ENCODE results near the gene CCDC157. TPM values are rescaled to one million over a fixed set of nuclear protein-coding genes. Genes with fewer than 3 reads are reported as not detected.

Gene CCDC157
- polyA plus RNA-seq, 1 of the 3 experiments (the other 2 are of a cell fraction), result 5.8 TPM

DNA sequence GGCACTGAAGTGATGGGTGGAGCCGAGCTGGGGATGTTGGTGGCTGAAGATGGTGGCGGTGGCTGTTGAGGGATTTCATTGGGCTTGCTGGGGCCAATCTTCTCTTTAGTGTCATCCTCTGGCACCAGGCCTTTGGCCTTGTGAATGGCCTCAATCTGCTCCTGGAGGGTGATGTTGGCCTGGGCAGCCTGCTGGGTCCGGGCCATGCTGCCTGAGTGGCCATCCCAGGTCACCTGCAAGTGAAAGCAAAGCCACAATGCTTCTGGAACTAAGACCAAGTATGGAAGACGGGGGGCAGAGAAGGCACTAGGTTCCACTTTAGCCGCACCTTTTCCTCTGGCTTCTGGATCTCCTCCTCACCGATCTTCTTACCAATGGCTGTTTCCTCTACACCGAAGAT lies 18.0 kb upstream of the CCDC157 start:
- Histone ChIP-seq H2AFZ (ENCODE audit: low read depth) (no peak overlapping the region), H3K9ac (no peak overlapping the region), H3K36me3 (replicated peaks in 1 of 2; ENCODE audit: control insufficient read depth in 1 of 2, insufficient read depth in 2 of 2, low read length in 1 of 2) (peaks cover 63 to 95% of the 10 kb centered on the region in 2 experiments), H3K4me3 (ENCODE audit: low read depth in 2 of 2, low read length in 1 of 2) (no peak overlapping the region), H3K79me2 (ENCODE audit: insufficient read depth) (no peaks in the 10 kb centered on the region), H3K9me3 (no peaks in the 10 kb centered on the region), H3K4me2 (no peak overlapping the region), H3K4me1 (ENCODE audit: control insufficient read depth in 1 of 2, insufficient read depth in 2 of 2, low read depth in 1 of 2, low read length in 1 of 2) (no peaks in the 10 kb centered on the region), H3F3A (replicated peaks; ENCODE audit: insufficient read depth) (no peaks in the 10 kb centered on the region), H3K27me3 (ENCODE audit: insufficient read depth) (no peaks in the 10 kb centered on the region), H4K20me1 (ENCODE audit: insufficient read depth) (no peaks in the 10 kb centered on the region; the same call in 1 of the 2 replicates), H3K27ac (ENCODE audit: low read depth in 2 of 2, low read length in 1 of 2) (no peak overlapping the region), H3K9me2 (no peaks in the 10 kb centered on the region)
- no peak for DNase-seq
- POLR2A ChIA-PET, result no interaction called here
- TF ChIP-seq RXRA (IDR thresholded peaks at IDR 0.05; ENCODE audit: borderline replicate concordance, low read depth) (no peak), MEF2A (IDR thresholded peaks at IDR 0.05; ENCODE audit: borderline replicate concordance, low read depth) (no peak), NFIC (IDR thresholded peaks at IDR 0.05; ENCODE audit: borderline replicate concordance) (no peak)
- 93% methylated on average over 7 of the region's 7 CpGs for WGBS (ENCODE audit: low lambda C conversion rate)
- CTCF ChIA-PET, result no interaction called here

DNA sequence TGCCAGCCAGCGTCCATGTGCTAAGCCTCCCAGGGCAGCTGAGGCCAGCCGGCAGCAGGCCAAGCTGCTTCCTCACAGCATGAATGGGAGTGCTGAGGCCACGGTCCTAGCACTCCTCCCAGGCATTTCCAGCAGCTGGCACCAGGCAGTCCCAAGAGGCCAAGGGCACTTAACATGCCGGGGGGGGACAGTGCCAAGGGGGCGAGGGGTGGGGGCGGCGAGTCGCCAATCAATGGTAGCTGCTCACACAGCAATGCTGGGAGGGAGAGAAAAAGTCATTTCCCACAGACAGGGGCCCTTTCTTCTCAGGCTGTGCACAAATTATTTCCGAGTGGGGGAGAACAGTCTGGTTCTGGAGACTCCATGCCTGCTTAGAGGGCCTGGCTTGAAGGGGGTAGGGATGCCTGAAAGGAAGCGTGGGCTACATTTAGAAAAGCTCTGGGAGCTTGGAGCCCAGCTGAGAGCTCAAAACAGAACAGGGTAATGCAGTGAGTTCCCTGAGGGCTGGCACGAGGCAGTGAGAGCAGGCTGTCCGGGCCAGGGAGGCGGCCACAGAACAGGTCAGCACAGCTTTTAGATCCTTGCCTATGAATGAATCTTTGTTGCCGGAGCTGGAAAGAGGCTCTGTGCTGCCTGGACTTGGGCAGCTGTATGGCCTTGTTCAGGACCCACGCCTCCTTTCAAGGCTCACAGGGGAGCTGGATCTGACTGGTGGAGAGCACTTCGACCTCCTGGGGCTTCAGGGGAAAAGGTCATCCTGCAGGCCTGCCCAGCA lies 15.7 kb upstream of the CCDC157 start:
- Histone ChIP-seq H3K4me3 (ENCODE audit: low read depth in 2 of 2, low read length in 1 of 2) (no peak overlapping the region), H3K79me2 (ENCODE audit: insufficient read depth) (no peaks in the 10 kb centered on the region; the same call in 1 of the 2 replicates), H3K36me3 (replicated peaks in 1 of 2; ENCODE audit: control insufficient read depth in 1 of 2, insufficient read depth in 2 of 2, low read length in 1 of 2) (peaks cover 63 to 95% of the 10 kb centered on the region in 2 experiments), H3K9me3 (no peaks in the 10 kb centered on the region), H3K4me1 (ENCODE audit: control insufficient read depth in 1 of 2, insufficient read depth in 2 of 2, low read depth in 1 of 2, low read length in 1 of 2) (no peaks in the 10 kb centered on the region), H3K9me2 (no peaks in the 10 kb centered on the region), H4K20me1 (ENCODE audit: insufficient read depth) (no peaks in the 10 kb centered on the region; the same call in 1 of the 2 replicates), H3F3A (replicated peaks; ENCODE audit: insufficient read depth) (no peaks in the 10 kb centered on the region), H3K9ac (no peak overlapping the region), H3K27ac (ENCODE audit: low read depth in 2 of 2, low read length in 1 of 2) (no peak overlapping the region), H2AFZ (ENCODE audit: low read depth) (no peak overlapping the region), H3K4me2 (no peak overlapping the region), H3K27me3 (ENCODE audit: insufficient read depth) (no peaks in the 10 kb centered on the region)
- WGBS (ENCODE audit: low lambda C conversion rate), result over 99% methylated on average over 10 of the region's 16 CpGs
- no peak for DNase-seq
- CTCF ChIA-PET, result interaction anchor here (0.6 to 1.4 kb wide), 3 partner anchors 13 to 53 kb away, joined by 3 to 6 read pairs (median 3); partner anchors contain the start of gene RNF215
- TF ChIP-seq, protein P1, sequence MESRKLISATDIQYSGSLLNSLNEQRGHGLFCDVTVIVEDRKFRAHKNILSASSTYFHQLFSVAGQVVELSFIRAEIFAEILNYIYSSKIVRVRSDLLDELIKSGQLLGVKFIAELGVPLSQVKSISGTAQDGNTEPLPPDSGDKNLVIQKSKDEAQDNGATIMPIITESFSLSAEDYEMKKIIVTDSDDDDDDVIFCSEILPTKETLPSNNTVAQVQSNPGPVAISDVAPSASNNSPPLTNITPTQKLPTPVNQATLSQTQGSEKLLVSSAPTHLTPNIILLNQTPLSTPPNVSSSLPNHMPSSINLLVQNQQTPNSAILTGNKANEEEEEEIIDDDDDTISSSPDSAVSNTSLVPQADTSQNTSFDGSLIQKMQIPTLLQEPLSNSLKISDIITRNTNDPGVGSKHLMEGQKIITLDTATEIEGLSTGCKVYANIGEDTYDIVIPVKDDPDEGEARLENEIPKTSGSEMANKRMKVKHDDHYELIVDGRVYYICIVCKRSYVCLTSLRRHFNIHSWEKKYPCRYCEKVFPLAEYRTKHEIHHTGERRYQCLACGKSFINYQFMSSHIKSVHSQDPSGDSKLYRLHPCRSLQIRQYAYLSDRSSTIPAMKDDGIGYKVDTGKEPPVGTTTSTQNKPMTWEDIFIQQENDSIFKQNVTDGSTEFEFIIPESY (IDR thresholded peaks at IDR 0.05; ENCODE audit: borderline replicate concordance, low read depth), result no peak
- TF ChIP-seq RFX5 (IDR thresholded peaks at IDR 0.05; ENCODE audit: low read length) (no peak), RXRA (IDR thresholded peaks at IDR 0.05; ENCODE audit: borderline replicate concordance, low read depth) (no peak), FOSL2 (IDR thresholded peaks at IDR 0.05; ENCODE audit: borderline replicate concordance, low read depth) (no peak), SIN3A (IDR thresholded peaks at IDR 0.05; ENCODE audit: borderline replicate concordance, low read depth, low read length) (no peak), POLR2AphosphoS5 (IDR thresholded peaks at IDR 0.05; ENCODE audit: low read depth, low read length) (no peak), JUND (IDR thresholded peaks at IDR 0.05) (no peak), MEF2A (IDR thresholded peaks at IDR 0.05; ENCODE audit: borderline replicate concordance, low read depth) (no peak), EP300 (IDR thresholded peaks at IDR 0.05; ENCODE audit: borderline replicate concordance in 1 of 2, low read depth in 1 of 2, low read length in 1 of 2) (no peak), EZH2phosphoT487 (IDR thresholded peaks at IDR 0.05; ENCODE audit: borderline replicate concordance, low read depth) (no peak), FOXJ3 (CRISPR knock-in tag; IDR thresholded peaks at IDR 0.05) (no peak), GATA2 (CRISPR knock-in tag; IDR thresholded peaks at IDR 0.05) (no peak), CHD2 (IDR thresholded peaks at IDR 0.05; ENCODE audit: low read length, partially characterized antibody) (no peak)
- TF ChIP-seq, protein P2, sequence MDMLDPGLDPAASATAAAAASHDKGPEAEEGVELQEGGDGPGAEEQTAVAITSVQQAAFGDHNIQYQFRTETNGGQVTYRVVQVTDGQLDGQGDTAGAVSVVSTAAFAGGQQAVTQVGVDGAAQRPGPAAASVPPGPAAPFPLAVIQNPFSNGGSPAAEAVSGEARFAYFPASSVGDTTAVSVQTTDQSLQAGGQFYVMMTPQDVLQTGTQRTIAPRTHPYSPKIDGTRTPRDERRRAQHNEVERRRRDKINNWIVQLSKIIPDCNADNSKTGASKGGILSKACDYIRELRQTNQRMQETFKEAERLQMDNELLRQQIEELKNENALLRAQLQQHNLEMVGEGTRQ (IDR thresholded peaks at IDR 0.05; ENCODE audit: borderline replicate concordance, low read depth, low read length), result no peak
- TF ChIP-seq, protein P3, sequence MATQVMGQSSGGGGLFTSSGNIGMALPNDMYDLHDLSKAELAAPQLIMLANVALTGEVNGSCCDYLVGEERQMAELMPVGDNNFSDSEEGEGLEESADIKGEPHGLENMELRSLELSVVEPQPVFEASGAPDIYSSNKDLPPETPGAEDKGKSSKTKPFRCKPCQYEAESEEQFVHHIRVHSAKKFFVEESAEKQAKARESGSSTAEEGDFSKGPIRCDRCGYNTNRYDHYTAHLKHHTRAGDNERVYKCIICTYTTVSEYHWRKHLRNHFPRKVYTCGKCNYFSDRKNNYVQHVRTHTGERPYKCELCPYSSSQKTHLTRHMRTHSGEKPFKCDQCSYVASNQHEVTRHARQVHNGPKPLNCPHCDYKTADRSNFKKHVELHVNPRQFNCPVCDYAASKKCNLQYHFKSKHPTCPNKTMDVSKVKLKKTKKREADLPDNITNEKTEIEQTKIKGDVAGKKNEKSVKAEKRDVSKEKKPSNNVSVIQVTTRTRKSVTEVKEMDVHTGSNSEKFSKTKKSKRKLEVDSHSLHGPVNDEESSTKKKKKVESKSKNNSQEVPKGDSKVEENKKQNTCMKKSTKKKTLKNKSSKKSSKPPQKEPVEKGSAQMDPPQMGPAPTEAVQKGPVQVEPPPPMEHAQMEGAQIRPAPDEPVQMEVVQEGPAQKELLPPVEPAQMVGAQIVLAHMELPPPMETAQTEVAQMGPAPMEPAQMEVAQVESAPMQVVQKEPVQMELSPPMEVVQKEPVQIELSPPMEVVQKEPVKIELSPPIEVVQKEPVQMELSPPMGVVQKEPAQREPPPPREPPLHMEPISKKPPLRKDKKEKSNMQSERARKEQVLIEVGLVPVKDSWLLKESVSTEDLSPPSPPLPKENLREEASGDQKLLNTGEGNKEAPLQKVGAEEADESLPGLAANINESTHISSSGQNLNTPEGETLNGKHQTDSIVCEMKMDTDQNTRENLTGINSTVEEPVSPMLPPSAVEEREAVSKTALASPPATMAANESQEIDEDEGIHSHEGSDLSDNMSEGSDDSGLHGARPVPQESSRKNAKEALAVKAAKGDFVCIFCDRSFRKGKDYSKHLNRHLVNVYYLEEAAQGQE (IDR thresholded peaks at IDR 0.05; ENCODE audit: low read depth, low read length), result no peak
- TF ChIP-seq, protein P4, sequence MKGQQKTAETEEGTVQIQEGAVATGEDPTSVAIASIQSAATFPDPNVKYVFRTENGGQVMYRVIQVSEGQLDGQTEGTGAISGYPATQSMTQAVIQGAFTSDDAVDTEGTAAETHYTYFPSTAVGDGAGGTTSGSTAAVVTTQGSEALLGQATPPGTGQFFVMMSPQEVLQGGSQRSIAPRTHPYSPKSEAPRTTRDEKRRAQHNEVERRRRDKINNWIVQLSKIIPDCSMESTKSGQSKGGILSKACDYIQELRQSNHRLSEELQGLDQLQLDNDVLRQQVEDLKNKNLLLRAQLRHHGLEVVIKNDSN (IDR thresholded peaks at IDR 0.05; ENCODE audit: borderline replicate concordance, low read depth), result no peak
- POLR2A ChIA-PET, result interaction anchor here (1.1 kb wide), 1 partner anchor 9 kb away, joined by 3 read pairs; no protein-coding TSS in a partner anchor
